ENCODE data around the gene LHX1. TPM values are rescaled to one million over a fixed set of nuclear protein-coding genes. Genes with fewer than 3 reads are reported as not detected.

Gene LHX1
- polyA plus RNA-seq, 1 donor (not counting 4 experiments of a cell fraction or from before 2014, with no cell fraction given), result 0.35 TPM

DNA sequence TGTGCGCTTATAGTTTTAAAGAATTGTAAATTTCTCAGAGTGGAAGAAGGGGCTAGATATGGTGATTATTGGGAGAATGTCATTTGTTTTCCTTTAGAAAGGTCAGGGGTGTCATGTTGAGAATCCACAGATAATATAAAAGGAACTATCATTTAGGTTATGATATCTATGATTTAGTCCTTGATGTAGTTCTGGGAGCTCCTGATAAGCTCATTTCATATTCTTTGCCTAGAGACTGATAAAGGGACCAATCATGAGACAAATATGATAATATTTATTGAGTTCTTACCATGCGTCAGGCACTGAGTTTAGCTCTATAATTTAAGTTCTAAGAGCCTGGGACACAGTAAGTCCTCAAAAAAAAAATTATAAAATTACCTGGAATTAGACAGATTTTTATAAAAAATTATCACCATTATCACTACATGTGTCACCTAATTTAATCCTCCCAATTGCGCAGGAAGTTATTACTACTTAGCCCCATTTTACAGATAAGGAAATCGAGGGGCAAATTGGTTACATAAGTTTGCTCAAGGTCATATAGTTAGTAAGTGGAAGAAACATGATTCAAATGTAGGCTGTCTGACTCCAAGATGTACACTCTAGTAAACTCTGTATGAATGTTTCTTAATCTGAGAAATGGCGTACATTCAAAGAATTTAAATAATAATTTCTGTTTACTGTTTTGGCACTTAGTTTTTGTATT, 14.0 kb downstream of the LHX1 start:
- dilution Hi-C loops (cut with MboI; ENCODE audit: extremely low pct_ligation_motif_present, low sequenced_read_pairs), result no loop called here
- peaks cover 20% of the 10 kb centered on the region for H3K4me1 ChIP-seq (ENCODE audit: control insufficient read depth, extremely low read depth, insufficient read depth, low read length)
- H3K27me3 ChIP-seq (ENCODE audit: control insufficient read depth, extremely low read depth, insufficient read depth, low read length), result peaks cover 17% of the 10 kb centered on the region
- DNase-seq (ENCODE audit: low read depth, low spot score) (no peak), FAIRE-seq (no peak)
- H3K79me2 ChIP-seq (ENCODE audit: control insufficient read depth, insufficient read depth, low read length), result peaks cover 44% of the 10 kb centered on the region
- TF ChIP-seq, protein P1, sequence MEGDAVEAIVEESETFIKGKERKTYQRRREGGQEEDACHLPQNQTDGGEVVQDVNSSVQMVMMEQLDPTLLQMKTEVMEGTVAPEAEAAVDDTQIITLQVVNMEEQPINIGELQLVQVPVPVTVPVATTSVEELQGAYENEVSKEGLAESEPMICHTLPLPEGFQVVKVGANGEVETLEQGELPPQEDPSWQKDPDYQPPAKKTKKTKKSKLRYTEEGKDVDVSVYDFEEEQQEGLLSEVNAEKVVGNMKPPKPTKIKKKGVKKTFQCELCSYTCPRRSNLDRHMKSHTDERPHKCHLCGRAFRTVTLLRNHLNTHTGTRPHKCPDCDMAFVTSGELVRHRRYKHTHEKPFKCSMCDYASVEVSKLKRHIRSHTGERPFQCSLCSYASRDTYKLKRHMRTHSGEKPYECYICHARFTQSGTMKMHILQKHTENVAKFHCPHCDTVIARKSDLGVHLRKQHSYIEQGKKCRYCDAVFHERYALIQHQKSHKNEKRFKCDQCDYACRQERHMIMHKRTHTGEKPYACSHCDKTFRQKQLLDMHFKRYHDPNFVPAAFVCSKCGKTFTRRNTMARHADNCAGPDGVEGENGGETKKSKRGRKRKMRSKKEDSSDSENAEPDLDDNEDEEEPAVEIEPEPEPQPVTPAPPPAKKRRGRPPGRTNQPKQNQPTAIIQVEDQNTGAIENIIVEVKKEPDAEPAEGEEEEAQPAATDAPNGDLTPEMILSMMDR (optimal IDR thresholded peaks at IDR 0.05 in 1 of 3, IDR thresholded peaks at IDR 0.05 in 1 of 3, conservative IDR thresholded peaks at IDR 0.05 in 1 of 3; ENCODE audit: extremely low read depth in 1 of 3, insufficient read depth in 2 of 3, low read length in 3 of 3), result no peak
- no peak for TF ChIP-seq EZH2 (IDR thresholded peaks at IDR 0.05; ENCODE audit: low read length)
- H3K9ac ChIP-seq (ENCODE audit: control insufficient read depth, extremely low read depth, insufficient read depth, low read length), result no peak overlapping the region
- H2AFZ ChIP-seq (ENCODE audit: control insufficient read depth, low read length), result no peak overlapping the region
- peaks cover 3% of the 10 kb centered on the region for H4K20me1 ChIP-seq (ENCODE audit: control insufficient read depth, extremely low read depth, insufficient read depth, low read length)
- H3K36me3 ChIP-seq (ENCODE audit: control insufficient read depth in 2 of 2, extremely low read depth in 1 of 2, insufficient read depth in 2 of 2, low read length in 2 of 2), result peaks cover 11 to 29% of the 10 kb centered on the region in 2 experiments
- no peaks in the 10 kb centered on the region for H3K9me3 ChIP-seq (ENCODE audit: control insufficient read depth, low read depth, low read length)
- no peak overlapping the region for H3K4me3 ChIP-seq (ENCODE audit: control insufficient read depth in 2 of 3, extremely low read depth in 1 of 3, insufficient read depth in 2 of 3, low read depth in 1 of 3, low read length in 3 of 3)
- H3K27ac ChIP-seq (ENCODE audit: control insufficient read depth, insufficient read depth, low read length), result no peak overlapping the region
- H3K4me2 ChIP-seq (ENCODE audit: control insufficient read depth, extremely low read depth, insufficient read depth, low read depth, low read length), result no peak overlapping the region
- H3K9me1 ChIP-seq (ENCODE audit: control insufficient read depth, extremely low read depth, insufficient read depth, low read length), result peaks cover 6% of the 10 kb centered on the region

- Histone ChIP-seq H3K79me2 (ENCODE audit: control insufficient read depth, insufficient read depth, low read length) (peaks cover 31% of the 10 kb centered on the region), H2AFZ (ENCODE audit: control insufficient read depth, low read length) (no peak overlapping the region), H3K4me3 (ENCODE audit: control insufficient read depth in 2 of 3, extremely low read depth in 1 of 3, insufficient read depth in 2 of 3, low read depth in 1 of 3, low read length in 3 of 3) (no peak overlapping the region), H4K20me1 (ENCODE audit: control insufficient read depth, extremely low read depth, insufficient read depth, low read length) (peaks cover 6% of the 10 kb centered on the region), H3K9ac (ENCODE audit: control insufficient read depth, extremely low read depth, insufficient read depth, low read length) (no peak overlapping the region), H3K9me3 (ENCODE audit: control insufficient read depth, low read depth, low read length) (no peaks in the 10 kb centered on the region), H3K27ac (ENCODE audit: control insufficient read depth, insufficient read depth, low read length) (no peak overlapping the region), H3K9me1 (ENCODE audit: control insufficient read depth, extremely low read depth, insufficient read depth, low read length) (no peaks in the 10 kb centered on the region), H3K36me3 (ENCODE audit: control insufficient read depth in 2 of 2, extremely low read depth in 1 of 2, insufficient read depth in 2 of 2, low read length in 2 of 2) (peaks cover 0 to 10% of the 10 kb centered on the region in 2 experiments), H3K27me3 (ENCODE audit: control insufficient read depth, extremely low read depth, insufficient read depth, low read length) (no peaks in the 10 kb centered on the region), H3K4me1 (ENCODE audit: control insufficient read depth, extremely low read depth, insufficient read depth, low read length) (peaks cover 19% of the 10 kb centered on the region), H3K4me2 (ENCODE audit: control insufficient read depth, extremely low read depth, insufficient read depth, low read depth, low read length) (no peak overlapping the region)
- TF ChIP-seq EZH2 (IDR thresholded peaks at IDR 0.05; ENCODE audit: low read length), result no peak
- TF ChIP-seq, protein P1 (optimal IDR thresholded peaks at IDR 0.05 in 1 of 3, IDR thresholded peaks at IDR 0.05 in 1 of 3, conservative IDR thresholded peaks at IDR 0.05 in 1 of 3; ENCODE audit: extremely low read depth in 1 of 3, insufficient read depth in 2 of 3, low read length in 3 of 3), result no peak
- no peak for DNase-seq (ENCODE audit: low read depth, low spot score)
- no peak for FAIRE-seq
- dilution Hi-C loops (cut with MboI; ENCODE audit: extremely low pct_ligation_motif_present, low sequenced_read_pairs), result no loop called here
Observed at GRCh38 chr17:36971508-36971907, 34.2 kb downstream of the LHX1 start.
